Measurements from ENCODE around the gene MT3. TPM values are rescaled to one million over a fixed set of nuclear protein-coding genes. Genes with fewer than 3 reads are reported as not detected.

Gene MT3
- total and polyA plus RNA-seq, 2 of the 13 experiments (the other 11 are each of a cell fraction or from before 2014, with no cell fraction given) = not detected

GRCh38 chr16:56608043-56608875 lies 18.9 kb downstream of the MT3 start, which contains the start of gene MT2A (continued):
- TF ChIP-seq ZNF883 (CRISPR knock-in tag; IDR thresholded peaks at IDR 0.05; ENCODE audit: not compliant biosample characterization) (peak; percentile 56), HMGA1 (CRISPR knock-in tag; conservative IDR thresholded peaks at IDR 0.05) (no peak), TAF15 (IDR thresholded peaks at IDR 0.05; ENCODE audit: low read depth, low read length, poor library complexity, severe bottlenecking) (no peak), USF2 (IDR thresholded peaks at IDR 0.05; ENCODE audit: low read depth, low read length) (no peak), USF2 (CRISPR knock-in tag; IDR thresholded peaks at IDR 0.05; ENCODE audit: borderline replicate concordance) (no peak), ZNF691 (CRISPR knock-in tag; IDR thresholded peaks at IDR 0.05; ENCODE audit: borderline replicate concordance, low read depth) (peak; percentile 48; the same call in 1 of the 2 replicates), MED1 (CRISPR knock-in tag; IDR thresholded peaks at IDR 0.05) (peak; percentile 92), ZNF740 (CRISPR knock-in tag; IDR thresholded peaks at IDR 0.05) (peak; percentile 79), ZNF781 (CRISPR knock-in tag; IDR thresholded peaks at IDR 0.05; ENCODE audit: borderline replicate concordance, not compliant biosample characterization) (no peak), ZNF407 (CRISPR knock-in tag; IDR thresholded peaks at IDR 0.05; ENCODE audit: not compliant biosample characterization) (peak; percentile 92), ZNF17 (CRISPR knock-in tag; IDR thresholded peaks at IDR 0.05) (no peak), ZNF207 (IDR thresholded peaks at IDR 0.05; ENCODE audit: borderline replicate concordance) (no peak), HNRNPLL (IDR thresholded peaks at IDR 0.05; ENCODE audit: low read depth, low read length, poor library complexity, severe bottlenecking) (peak; percentile 88), ZSCAN9 (CRISPR knock-in tag; IDR thresholded peaks at IDR 0.05; ENCODE audit: borderline replicate concordance) (peak; percentile 24; the same call in 1 of the 2 replicates), PCBP1 (IDR thresholded peaks at IDR 0.05; ENCODE audit: borderline replicate concordance, low read depth, low read length) (0 out of 2 replicates have a peak, but pooled peaks have one; percentile 60)

Measured in HepG2 (cell line).